ENCODE data around the gene SMIM5.
A peak's percentile ranks its signal among the peaks of the same experiment; 100 is the strongest.

Gene SMIM5

GRCh38 chr17:75666959-75667790 is 33.9 kb downstream of the SMIM5 start, which contains the start of the genes RECQL5 and SAP30BP:
Gene RECQL5, minus strand, starts transcription at chr17:75667154. Its CDS starts 597 bp downstream, at chr17:75666557.
Gene SAP30BP, plus strand, starts transcription at chr17:75667338. Its CDS starts 35 bp downstream, at chr17:75667373.
- DNase-seq (ENCODE audit: low read depth, low spot score): peak; percentile 100

DNA sequence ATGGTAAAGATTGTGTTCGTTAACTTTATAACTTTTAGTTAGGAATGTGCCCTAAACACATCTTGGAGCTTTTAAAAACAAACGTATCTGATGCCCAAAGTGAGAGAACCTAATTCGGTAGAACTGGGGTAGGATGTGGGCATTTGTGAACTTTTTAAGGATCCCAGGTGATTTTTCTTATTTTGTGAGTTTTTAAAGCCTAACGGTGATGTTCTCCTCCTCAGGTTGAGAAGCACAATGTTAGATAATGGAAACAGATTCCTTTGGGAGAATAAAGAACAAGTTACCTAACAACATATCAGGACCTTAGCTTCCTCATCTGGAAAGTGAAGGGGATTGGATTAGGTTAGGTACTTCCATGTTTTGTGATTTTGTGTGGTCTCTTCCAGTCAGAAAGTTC is 34.6 kb downstream of the SMIM5 start:
- no peak for DNase-seq (ENCODE audit: low read depth, low spot score)

DNA sequence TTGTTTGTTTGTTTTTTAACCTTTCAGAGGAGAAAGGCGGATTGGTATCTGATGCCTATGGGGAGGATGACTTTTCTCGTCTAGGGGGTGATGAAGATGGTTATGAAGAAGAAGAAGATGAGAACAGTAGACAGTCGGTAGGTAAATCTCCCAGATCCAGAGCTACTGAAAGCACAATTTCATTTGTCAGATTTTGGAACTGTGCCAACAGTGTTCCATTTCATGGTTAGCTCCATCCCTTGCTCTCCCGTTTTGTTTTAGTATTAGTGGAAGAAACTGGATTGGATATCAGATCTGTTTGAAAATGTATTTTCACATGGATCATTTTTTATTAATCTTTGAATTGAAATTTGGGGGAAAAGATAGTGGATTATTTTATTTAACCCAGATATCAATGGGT is 35.3 kb downstream of the SMIM5 start:
- no peak for DNase-seq (ENCODE audit: low read depth, low spot score)

GRCh38 chr17:75670868-75671267 is 37.6 kb downstream of the SMIM5 start:
- DNase-seq (ENCODE audit: low read depth, low spot score): no peak

GRCh38 chr17:75672011-75672410 is 38.8 kb downstream of the SMIM5 start:
- DNase-seq (ENCODE audit: low read depth, low spot score): no peak

- no peak for DNase-seq (ENCODE audit: low read depth, low spot score)
Observed at GRCh38 chr17:75673487-75673886, 40.3 kb downstream of the SMIM5 start.

DNA sequence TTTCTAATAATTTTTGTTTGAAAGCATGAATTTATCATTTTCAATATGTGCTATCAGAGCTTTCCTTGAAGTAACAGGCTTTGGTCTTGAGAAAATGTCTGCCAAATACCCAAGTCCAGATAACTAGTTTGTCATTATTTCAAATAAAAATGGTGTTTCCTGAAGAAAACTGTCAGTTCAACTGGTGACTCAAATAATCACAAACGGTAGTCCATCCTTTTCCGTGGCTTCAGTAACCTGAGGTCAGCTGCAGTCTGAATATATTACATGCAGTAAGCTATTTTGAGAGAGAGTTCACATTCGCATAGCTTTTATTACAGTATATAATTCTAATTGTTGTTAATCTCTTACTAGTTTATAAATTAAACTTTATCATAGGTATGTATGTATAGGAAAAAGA is 43.2 kb downstream of the SMIM5 start:
- DNase-seq (ENCODE audit: low read depth, low spot score): no peak

DNA sequence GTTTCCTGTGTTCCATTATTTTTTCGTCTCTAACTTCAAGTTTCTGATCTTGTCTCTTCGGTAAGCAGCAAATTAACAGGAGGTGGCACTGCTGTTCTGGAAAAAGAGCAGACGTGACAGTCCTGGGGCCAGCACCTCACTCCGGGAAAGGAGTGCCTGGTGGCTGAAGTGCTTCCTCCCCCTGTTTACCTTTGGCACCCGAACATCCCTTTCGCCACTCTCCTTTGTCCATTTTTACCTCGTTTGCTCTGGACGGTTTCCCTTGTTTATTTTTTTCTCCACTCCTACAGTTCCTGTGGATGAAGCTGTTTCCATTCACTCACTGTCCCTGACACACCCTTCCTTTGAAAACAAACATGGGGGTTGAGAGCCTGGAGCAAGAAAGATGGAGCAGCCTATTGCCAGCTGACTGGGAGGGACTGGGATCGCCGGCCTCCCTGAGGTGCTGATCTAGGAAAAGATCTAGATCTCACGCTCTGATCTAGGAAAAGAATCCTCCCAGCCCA is 46.5 kb downstream of the SMIM5 start:
- DNase-seq (ENCODE audit: low read depth, low spot score): peak; percentile 70

DNA sequence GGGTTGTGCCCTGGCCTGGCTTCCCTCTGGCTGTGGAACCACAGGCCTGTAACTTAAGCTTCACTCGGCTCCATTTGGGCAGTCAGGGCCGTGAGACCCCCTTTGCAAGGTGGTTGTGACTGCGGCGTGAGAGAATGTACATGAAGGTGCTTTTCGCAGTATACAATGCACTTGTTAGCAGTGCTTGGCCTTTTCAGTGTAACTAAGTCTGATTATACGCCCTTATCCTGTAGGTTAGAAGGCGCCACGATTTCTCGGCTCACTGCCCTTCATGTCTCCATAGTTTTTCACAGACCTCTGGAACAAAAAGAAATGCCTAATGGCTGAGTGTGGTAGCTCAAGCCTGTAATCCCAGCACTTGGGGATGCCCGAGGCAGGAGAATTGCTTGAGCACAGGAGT is 47.2 kb downstream of the SMIM5 start:
- no peak for DNase-seq (ENCODE audit: low read depth, low spot score)

DNA sequence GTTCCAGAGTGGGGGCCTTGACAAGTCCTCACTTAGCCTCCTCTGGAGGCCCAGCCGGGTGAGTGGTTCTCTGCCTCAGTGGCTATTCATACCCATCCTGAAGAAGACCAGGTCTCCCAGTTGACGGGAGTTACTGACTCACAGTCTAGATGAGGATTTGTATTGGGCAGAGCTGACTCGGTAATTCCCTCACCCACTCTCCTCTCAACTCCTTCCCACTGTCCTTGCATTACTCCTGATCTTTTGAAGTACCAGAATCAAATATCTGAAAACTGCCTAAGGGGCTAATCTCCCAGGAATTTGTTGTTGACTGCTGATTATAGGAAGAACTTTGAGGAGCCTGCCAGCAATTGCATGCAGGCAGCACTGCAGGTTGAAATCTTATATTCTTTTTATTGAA is 48.1 kb downstream of the SMIM5 start:
- DNase-seq (ENCODE audit: low read depth, low spot score): peak; percentile 58

- DNase-seq (ENCODE audit: low read depth, low spot score): peak; percentile 57
Observed at GRCh38 chr17:75683583-75683982, 50.3 kb downstream of the SMIM5 start.

DNA sequence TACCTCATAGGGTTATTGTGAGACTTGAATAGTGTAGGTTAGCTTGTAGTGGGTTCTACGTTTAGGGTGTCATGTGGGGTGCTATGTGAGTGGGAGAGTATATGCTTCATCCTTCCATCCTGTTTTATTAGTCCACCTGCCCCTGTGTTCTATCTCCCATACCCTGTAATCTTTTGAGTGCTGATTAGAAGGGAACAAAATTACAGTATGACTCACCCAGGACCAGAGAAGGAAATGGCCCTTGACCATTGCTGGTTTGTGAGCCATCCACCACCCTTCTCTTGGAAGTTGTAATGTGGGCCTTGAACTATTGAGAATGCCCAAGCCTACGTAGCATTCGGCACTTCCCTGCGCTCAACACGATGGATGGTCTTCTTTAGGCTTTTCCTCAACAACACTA is 51.0 kb downstream of the SMIM5 start:
- no peak for DNase-seq (ENCODE audit: low read depth, low spot score)

DNA sequence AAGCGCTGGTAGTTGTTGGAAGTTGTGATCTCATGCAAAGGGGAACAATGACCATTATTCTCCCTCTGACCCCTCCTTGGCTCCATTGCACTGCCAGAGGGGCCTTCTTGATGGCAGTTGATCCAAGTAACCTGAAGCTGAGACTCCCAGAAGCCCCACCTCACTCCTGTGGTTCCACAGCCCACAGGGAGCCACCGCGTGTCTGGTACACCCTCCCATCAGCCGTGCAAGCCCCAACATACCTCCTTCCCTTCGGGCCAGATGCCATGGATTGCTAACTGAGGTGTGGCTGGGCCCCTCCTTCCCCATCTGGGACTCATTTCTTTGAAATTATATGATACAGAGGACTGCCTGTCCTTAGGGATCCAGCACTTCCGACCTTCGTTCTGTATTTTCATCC is 51.7 kb downstream of the SMIM5 start:
- DNase-seq (ENCODE audit: low read depth, low spot score): peak; percentile 82

GRCh38 chr17:75685499-75685898 is 52.3 kb downstream of the SMIM5 start:
- peak; percentile 59 for DNase-seq (ENCODE audit: low read depth, low spot score)

DNA sequence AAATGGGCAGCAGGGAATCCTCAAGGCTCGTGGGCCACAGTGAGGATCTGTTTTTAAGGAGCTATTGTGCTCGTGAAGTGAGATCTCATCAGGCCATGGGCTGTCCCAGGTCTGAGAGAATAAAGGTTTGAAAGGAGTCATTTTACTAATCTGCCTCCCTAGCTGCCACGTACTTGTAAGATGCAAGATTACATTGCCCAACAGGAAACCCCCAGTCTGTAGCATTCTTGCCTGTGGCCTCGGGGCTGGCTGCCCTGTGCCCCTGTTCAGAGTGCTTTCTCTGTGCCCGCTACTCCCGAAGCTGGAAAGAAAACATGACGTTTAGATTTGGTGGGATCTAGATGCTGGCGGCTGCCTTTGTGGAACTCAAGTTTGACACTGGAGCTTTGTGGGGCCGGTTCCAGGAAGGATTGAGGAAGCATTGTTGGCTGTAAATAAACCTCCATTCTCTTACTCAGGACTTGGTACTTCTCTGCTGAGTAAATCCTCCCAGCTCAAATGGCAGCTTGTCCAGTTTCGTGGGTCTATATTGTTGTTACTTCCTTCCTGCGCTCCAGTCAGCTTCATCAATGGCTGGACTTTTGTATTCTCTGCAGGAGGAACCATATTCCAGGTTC is 55.1 kb downstream of the SMIM5 start:
- peak; percentile 61 for DNase-seq (ENCODE audit: low read depth, low spot score)

GRCh38 chr17:75689441-75689873 is 56.2 kb downstream of the SMIM5 start:
- DNase-seq (ENCODE audit: low read depth, low spot score): no peak
